ENCODE data around the gene BCAT1.
A peak's percentile ranks its signal among the peaks of the same experiment; 100 is the strongest.
"Not testable (repeated sequence)": the region's sequence is repeated elsewhere in the genome, so short reads cannot be mapped to it uniquely, and the experiment has no call there.

The BCAT1 gene

DNA sequence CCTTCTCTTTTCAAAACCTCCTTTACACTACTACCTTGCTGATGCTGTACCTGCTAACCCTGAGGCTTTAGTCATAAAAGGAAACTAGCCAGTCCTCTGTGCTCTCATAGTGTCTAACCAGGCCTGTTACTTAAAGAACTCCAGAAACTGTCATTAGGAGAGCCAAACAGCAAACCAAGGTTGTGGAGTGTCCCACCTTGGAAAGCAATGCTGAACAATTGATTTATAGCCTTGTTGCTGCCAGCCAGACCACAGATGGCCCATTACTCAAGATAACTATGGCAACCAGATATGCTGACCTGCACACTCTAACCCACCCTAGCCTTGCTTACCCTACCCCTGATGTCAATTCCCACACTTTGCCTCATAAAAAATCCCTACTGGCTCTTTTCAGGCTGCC, 26.5 kb upstream of the BCAT1 start:
- TF ChIP-seq, protein P1, sequence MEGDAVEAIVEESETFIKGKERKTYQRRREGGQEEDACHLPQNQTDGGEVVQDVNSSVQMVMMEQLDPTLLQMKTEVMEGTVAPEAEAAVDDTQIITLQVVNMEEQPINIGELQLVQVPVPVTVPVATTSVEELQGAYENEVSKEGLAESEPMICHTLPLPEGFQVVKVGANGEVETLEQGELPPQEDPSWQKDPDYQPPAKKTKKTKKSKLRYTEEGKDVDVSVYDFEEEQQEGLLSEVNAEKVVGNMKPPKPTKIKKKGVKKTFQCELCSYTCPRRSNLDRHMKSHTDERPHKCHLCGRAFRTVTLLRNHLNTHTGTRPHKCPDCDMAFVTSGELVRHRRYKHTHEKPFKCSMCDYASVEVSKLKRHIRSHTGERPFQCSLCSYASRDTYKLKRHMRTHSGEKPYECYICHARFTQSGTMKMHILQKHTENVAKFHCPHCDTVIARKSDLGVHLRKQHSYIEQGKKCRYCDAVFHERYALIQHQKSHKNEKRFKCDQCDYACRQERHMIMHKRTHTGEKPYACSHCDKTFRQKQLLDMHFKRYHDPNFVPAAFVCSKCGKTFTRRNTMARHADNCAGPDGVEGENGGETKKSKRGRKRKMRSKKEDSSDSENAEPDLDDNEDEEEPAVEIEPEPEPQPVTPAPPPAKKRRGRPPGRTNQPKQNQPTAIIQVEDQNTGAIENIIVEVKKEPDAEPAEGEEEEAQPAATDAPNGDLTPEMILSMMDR (IDR thresholded peaks at IDR 0.05; ENCODE audit: low read depth, low read length), result no peak
- no peak overlapping the region for H3K4me3 ChIP-seq (ENCODE audit: low read depth, low read length)

DNA sequence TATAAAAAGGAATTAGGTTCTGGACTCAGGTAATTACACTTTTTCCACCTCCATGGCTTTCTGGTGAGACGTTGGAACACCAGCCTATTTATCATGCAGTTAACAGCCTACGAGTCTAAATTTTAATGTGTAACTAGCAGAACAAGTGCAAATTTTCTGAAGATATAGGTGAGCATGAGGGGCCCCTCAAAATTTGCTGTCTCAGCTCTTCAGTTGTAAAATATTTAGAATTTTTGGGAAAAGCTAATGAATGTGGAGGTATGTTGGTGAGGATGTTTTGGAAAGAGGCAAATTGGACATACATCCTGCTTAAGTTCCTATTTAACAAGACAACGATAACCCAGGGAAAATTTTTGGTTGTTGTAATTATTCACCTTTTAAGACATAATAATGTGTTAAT, 25.3 kb upstream of the BCAT1 start:
- TF ChIP-seq, protein P1 (IDR thresholded peaks at IDR 0.05; ENCODE audit: low read depth, low read length), result no peak
- H3K4me3 ChIP-seq (ENCODE audit: low read depth, low read length), result no peak overlapping the region

- TF ChIP-seq, protein P1 (IDR thresholded peaks at IDR 0.05; ENCODE audit: low read depth, low read length), result no peak
- no peak overlapping the region for H3K4me3 ChIP-seq (ENCODE audit: low read depth, low read length)
These were observed 23.2 kb upstream of the BCAT1 start for GRCh38 chr12:24972078-24972477.

DNA sequence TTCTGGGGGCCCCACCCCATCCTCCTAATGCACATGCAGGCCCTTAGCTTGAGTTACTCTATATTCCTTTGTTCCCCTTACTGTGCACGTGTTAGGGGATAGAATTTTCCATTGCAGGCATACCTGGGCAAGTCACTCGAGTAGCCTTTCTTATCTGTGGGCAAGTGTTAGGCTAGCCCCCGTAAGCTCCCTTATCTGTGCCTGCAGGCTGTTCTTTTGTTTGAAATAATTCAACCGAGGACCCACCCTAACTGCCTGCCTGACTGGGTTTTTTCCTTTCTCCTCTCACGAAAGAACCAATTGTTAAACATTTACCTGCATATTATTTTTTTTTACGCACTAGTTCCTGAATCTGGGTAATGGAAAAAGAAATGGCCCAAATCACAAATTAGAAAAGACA, 21.3 kb upstream of the BCAT1 start:
- TF ChIP-seq, protein P1 (IDR thresholded peaks at IDR 0.05; ENCODE audit: low read depth, low read length), result no peak
- H3K4me3 ChIP-seq (ENCODE audit: low read depth, low read length), result no peak overlapping the region

- H3K4me3 ChIP-seq (ENCODE audit: low read depth, low read length), result no peak overlapping the region
- TF ChIP-seq, protein P1 (IDR thresholded peaks at IDR 0.05; ENCODE audit: low read depth, low read length), result no peak
These were observed 18.2 kb upstream of the BCAT1 start for GRCh38 chr12:24966951-24967564.

DNA sequence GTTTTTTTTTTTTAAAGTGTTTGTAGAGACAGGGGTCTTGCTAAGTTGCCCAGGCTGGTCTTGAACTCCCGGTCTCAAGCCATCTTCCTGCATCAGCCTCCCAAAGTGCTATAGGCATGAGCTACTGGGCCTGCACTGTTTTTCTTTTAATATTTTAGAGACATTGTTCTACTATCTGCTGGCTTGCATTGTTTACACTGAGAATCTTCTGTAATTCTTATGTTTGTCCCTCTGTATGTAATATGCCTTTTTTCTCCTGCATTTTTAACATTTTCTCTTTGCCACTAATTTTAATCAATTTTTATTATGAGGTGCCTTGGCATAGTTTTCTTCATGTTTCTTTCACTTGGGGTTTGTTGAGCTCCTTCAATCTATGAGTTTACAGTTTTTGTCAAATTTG, 15.4 kb upstream of the BCAT1 start:
- H3K4me3 ChIP-seq (ENCODE audit: low read depth, low read length), result no peak overlapping the region
- TF ChIP-seq, protein P1 (IDR thresholded peaks at IDR 0.05; ENCODE audit: low read depth, low read length), result no peak

GRCh38 chr12:24960222-24960855, 11.4 kb upstream of the BCAT1 start:
- TF ChIP-seq, protein P1 (IDR thresholded peaks at IDR 0.05; ENCODE audit: low read depth, low read length), result peak; percentile 82
- no peak overlapping the region for H3K4me3 ChIP-seq (ENCODE audit: low read depth, low read length)

GRCh38 chr12:24956351-24956750, 7.5 kb upstream of the BCAT1 start:
- H3K4me3 ChIP-seq (ENCODE audit: low read depth, low read length), result not testable (repeated sequence)

All from WI38 (cell line).